Measurements from ENCODE around the gene DDIT3.

Gene DDIT3

DNA sequence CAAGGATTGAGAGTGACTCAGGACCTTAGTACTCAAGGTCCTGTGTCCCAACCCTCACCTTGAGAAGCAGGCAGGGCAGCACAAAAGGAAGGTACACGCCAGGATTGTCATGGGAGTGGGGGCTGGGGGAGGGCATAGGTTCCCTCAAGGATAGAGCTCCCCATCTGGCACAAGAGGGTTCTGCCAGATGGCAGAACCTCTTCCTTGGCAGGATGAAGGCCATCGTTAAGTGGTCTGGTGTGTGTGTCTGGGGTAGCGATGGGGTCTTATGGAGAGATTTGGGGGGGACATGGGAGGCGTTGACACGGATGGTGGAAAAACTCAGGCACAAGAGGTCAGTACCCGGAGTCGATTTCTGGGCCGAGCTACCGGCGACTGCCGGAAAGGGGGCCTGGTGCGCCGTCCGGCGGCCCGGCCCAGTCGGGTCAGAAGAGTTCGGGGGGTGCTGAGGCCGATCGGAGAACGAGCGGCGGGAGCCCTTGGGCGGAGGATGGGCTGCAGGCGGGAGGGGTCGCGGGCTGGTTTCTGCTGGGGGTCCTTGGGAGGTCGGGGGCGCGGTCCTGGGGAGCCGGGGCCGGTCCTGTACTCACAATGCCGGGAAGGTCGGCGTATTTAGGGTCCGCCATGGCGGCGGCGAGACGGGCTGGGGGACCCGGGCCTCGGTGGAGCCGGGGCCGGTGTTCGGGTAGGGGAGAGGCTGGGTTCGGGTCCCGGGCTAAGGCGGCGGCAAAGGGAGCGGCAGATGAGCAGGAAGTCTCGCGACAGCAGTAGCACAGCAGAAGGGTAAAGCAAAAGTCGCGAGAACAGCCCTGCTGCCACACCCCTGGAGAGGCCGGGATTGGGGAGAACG, 26.3 kb upstream of the DDIT3 start, which contains the start of gene DCTN2:
Gene DCTN2 (minus strand): TSS at position 755 of the 850 bp plus-strand sequence. CDS start 129 bp downstream, at position 626.
- peak; percentile 98 to 99 for DNase-seq

DNA sequence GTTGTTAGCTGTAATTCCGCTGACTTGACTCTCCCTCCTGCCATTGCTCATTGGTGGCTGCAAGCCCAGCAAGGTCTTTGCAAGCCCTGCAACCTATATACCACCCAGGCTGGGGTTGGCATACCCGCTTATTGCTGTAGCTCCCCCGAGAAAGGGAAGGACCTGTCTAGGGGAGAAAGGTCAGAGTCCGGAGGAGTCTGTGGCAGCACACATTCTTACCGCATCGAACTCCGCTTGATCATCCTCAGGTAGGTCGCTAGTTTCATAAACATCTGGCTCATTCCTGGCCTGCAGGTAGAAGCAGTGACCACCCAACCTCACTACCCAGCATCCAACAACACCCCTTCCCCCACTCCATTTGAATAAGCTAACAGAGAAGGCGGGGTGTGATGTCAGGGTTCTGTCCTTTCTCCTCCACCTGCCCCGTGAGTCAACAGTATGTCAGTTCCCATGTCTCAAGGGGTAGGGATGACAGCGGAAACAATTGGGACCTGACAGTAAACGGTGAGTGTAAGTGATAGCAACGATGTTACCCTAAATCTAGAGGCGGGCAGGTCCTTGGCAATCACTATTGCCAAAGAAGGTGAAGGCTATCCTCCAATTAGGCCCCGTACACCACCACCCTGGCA, 25.6 kb upstream of the DDIT3 start:
- DNase-seq = no peak

GRCh38 chr12:57543581-57543980, 23.3 kb upstream of the DDIT3 start:
- no peak for DNase-seq

- DNase-seq = no peak
Measured at GRCh38 chr12:57541717-57542116, 21.4 kb upstream of the DDIT3 start.

GRCh38 chr12:57541001-57541400, 20.7 kb upstream of the DDIT3 start:
- DNase-seq = no peak

DNA sequence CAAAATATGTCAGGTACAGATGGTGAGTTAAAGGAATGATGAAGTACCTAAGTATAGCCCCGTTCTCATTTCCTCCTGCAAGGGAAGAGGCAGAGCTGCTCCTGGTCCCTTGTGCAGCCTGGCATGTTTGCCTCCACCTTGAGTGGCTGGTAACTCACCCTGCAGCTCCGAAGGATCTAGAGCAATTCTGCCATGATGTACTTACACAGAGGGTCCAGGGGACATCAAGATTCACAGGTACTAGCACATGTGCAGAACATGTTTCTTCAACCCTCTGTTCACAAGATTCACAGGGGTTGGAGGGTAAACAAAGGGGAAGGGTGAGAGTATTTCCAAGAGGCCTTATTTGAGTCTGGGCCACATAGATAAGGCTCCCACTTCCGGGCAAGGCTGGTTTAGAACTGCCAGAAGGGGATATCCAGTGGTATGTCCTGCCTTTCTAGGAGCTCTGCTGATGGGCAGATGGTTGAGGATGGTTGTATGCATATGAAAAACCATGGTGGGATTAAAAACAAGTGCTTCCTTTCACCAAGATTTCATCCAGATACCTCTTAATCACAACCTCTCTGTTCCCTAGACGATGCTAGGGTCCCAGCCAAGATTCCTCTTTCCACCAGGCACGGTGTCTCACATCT, 18.9 kb upstream of the DDIT3 start:
- DNase-seq = no peak

DNA sequence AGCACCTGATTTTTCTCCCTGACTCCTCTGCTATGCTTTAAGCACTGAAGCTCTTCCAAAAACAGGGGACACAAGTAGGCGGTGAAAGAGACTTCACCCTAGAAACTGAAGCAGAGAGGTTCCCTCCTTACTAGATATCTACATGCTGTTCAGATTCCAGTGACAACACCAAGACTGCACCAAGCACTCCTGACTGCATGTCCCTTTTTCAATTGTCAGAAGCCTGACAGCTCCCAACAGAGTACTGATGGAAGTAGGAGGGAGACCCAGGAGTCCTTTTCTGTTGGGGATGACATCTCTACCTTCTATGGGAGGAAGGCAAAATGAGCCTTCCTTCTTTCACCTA, 16.3 kb upstream of the DDIT3 start:
- DNase-seq = no peak

- DNase-seq = no peak
Measured at GRCh38 chr12:57535764-57536596, 15.7 kb upstream of the DDIT3 start.

DNA sequence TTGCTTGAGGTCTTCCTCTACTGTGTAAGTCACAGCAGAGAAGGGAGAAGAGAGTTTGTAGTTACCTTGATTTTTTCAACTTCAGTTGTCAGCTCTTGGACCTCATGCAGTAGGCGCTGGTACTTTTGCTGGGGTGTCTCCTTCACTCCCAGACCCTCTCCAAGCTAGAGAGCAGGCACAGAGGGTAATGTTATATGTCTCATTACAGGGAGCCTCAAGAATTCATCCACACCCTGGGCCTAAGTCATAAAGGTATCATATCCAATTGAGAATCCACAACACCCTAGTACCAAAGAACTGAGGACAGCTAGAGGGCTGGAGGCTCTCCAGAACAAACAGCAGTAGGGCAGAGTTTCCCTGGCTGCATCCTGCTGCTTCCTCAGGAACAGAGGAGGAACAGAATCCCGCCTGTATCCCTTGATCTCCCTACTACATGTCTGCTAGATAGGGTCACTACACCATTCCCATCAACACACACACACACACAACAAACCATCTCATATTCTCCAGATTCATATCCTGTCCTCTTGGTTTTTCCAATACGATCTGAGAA, 14.8 kb upstream of the DDIT3 start:
- no peak for DNase-seq

DNA sequence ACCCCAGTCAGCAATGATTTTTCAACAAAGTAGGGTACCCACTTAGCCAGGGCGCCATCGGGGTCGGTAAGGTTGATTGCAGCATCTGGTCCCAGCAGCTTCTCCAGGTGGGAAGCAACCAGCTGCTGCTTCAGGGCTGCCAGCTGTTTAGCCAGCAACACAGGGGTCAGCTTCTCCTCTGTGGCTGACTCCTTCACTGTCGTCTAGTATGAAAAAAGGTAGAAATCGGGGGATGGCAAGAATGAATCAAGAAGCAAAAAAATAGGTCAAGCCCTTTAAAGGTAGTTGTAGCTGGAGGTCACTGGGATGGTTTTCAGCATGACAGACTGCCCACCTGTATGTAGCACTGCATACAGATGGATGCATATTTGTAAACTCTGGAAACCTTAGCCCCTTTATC, 13.9 kb upstream of the DDIT3 start:
- no peak for DNase-seq

- DNase-seq = no peak
Measured at GRCh38 chr12:57533108-57533507, 12.8 kb upstream of the DDIT3 start.

- no peak for DNase-seq
Measured at GRCh38 chr12:57531836-57532235, 11.5 kb upstream of the DDIT3 start.

GRCh38 chr12:57530396-57531142, 10.3 kb upstream of the DDIT3 start:
- DNase-seq = no peak

DNA sequence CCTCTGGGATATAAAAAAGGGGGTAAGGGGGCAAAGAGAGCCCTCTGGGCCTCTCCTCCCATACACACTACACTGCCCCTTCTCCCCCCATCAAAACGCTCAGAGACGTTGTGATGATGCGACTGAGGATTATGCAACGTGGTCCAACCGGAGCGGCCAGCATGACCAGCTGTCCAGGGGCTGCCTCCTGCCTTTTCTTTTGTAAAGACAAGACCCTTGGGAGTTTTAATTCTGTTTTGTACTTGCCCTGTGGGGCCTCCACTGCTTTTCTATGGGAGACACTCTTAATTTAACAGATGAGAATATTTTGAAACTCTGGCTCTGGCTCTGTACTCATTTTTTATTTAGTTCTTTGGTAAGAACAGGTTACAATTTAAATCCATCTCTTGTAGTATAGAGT, 9.5 kb upstream of the DDIT3 start:
- no peak for DNase-seq

GRCh38 chr12:57528831-57529555, 8.7 kb upstream of the DDIT3 start:
- DNase-seq = no peak

DNA sequence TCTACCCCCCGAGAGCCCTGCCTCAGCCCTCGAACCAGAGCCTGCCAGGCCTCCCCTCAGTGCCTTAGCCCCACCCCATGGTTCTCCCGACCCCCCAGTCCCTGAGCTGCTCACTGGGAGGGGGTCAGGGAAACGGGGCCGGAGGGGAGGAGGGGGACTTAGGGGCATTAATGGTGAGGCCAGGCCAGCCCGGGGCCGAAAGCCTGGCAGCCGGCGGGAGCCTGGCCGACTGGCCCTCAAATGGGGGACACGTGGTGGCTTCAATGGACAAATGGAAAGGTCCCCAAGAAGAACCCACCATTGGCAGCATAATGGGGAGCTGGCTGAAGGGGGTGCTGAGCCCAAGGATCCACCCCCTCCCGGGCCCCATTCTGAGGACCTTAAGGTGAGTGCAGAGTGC, 7.9 kb upstream of the DDIT3 start:
- no peak for DNase-seq

GRCh38 chr12:57527184-57527583, 6.9 kb upstream of the DDIT3 start:
- no peak for DNase-seq

- DNase-seq = no peak
Measured at GRCh38 chr12:57526477-57527126, 6.3 kb upstream of the DDIT3 start.

- DNase-seq = no peak
Measured at GRCh38 chr12:57525615-57526383, 5.5 kb upstream of the DDIT3 start.
